CD1c-positive myeloid dendritic cell (primary cell): ENCODE measurements around the gene SLC25A39.
A peak's percentile ranks its signal among the peaks of the same experiment; 100 is the strongest.
"Not testable (repeated sequence)": the region's sequence is repeated elsewhere in the genome, so short reads cannot be mapped to it uniquely, and the experiment has no call there.

Experiments
- DNase-seq: peaks from one replicate; pipeline ENCODE4 v3.0.0-alpha.2; 2016; ENCODE audit errors: extremely low spot score

The SLC25A39 gene, protein sequence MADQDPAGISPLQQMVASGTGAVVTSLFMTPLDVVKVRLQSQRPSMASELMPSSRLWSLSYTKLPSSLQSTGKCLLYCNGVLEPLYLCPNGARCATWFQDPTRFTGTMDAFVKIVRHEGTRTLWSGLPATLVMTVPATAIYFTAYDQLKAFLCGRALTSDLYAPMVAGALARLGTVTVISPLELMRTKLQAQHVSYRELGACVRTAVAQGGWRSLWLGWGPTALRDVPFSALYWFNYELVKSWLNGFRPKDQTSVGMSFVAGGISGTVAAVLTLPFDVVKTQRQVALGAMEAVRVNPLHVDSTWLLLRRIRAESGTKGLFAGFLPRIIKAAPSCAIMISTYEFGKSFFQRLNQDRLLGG

GRCh38 chr17:44324571-44325275 lies at the start of gene SLC25A39:
TSS of gene SLC25A39 (minus strand) at chr17:44324823. CDS start at chr17:44323562, 1,261 bp downstream.
- peak; percentile 98 for DNase-seq

DNA sequence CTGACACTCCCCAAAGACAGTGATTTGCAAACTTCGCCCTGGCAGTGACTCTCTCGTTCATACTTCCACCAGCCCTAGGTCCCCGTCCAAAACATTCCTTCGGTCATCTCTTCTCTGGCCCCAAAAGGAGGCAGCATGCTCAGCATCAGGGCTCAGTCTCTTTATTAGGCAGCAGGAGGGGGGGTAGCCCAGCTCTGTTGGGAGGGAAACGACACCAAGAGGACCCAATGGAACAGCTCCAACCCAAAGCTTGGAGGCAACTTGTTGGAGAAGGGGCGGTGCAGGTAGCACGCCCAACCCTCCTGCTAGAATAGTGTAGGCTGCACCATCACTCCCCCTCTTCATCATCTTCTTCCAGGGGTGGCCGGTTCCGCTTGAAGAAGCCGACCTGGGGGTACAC lies 47.4 kb upstream of the SLC25A39 start:
- no peak for DNase-seq

DNA sequence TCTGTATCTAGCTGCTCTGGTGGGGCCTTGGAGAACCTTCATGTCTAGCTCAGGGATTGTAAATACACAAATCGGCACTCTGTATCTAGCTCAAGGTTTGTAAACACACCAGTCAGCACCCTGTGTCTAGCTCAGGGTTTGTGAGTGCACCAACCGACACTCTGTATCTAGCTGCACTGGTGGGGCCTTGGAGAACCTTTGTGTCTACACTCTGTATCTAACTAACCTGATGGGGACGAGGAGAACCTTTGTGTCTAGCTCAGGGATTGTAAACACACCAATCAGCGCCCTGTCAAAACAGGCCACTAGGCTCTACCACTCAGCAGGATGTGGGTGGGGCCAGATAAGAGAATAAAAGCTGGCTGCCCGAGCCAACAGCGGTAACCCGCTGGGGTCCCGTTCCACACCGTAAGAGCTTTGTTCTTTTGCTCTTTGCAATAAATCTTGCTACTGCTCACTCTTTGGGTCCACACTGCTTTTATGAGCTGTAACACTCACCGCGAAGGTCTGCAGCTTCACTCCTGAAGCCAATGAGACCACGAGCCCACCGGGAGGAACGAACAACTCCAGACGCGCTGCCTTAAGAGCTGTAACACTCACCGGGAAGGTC lies 44.9 kb upstream of the SLC25A39 start:
- DNase-seq, result not testable (repeated sequence)

GRCh38 chr17:44368391-44369243 lies 44.0 kb upstream of the SLC25A39 start:
- DNase-seq, result not testable (repeated sequence)

DNA sequence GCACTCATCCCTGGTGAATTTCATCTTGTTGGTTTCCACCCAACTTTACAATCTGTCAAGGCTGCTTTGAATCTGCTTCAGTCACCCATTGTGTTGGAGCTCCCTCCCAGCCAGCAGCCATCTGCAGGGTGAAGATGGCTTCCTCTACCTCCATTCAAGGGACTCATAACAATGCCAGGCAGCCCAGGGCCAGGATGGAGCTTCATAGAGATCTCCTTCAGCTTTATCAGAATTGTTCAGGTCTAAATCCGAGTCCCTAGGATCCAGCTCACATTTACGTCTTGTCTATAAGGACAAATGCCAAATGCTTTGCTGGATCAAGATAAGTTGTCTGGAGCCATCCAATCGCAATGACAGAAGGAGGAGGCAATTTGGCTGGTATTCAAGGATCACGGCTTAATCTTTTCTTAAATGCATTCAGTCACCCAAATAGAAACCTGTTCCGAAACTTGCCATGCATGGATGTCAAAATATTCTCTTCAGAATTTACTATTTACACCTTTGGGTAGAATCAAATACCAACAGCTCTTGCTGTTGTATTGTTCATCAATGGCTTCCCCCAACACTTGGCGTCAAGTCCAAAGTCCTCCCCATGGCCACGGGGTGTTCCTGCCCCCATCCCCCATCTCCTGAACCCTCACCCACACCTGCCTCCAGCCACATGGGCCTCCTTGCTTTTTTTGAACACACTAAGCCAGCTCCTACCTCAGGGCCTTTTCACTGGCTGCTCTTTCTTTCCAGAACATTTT lies 42.8 kb upstream of the SLC25A39 start:
- no peak for DNase-seq

DNA sequence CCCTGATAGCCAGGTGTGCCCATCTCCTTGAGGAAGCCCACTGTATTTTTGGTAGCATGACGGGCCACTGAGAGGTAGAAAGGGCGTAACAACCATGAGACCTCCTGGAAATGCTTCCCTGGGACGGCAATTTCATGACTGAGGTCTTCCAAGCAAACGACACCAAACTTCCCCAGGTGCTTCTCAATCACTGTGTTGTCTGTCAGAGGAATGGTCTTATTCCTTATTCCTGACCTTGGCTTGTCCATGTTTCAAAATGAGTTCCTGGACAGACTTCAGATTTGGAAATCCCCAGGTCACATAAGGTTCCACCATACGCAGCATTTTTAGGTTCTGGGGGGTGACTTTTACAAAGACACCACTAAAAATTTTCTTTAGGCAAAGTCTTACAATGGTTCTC lies 40.4 kb upstream of the SLC25A39 start:
- not testable (repeated sequence) for DNase-seq

- DNase-seq, result peak; percentile 81
These were observed 39.1 kb upstream of the SLC25A39 start, which contains the start of gene FAM171A2 for GRCh38 chr17:44363613-44364159. TSS of gene FAM171A2 (minus strand) at chr17:44363853. CDS start at chr17:44363714, 139 bp downstream.

- no peak for DNase-seq
These were observed 38.5 kb upstream of the SLC25A39 start for GRCh38 chr17:44362949-44363612.

DNA sequence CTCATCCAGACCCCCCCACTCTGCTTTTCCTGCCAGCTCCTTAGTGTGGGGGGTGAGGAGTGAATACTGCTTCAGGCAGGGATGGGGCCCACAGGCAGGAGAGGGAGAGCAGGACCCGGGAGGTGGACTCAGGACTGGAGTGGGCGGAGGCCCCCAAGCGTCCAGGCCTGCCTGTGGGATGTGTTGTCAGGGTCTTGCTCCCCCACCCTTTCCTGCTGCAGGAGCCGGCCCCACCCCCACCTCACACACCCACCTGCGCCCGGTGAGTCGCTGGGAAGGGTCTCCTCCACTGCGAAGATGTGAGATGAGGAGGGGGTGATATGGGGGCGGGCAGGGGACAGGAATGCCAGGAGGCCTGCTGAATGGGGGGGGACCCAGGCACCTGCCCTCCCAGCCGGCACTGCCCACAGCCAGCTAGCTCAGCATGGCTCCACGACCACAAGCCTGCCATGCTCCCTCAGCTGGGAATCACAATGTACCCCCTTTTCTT lies 37.9 kb upstream of the SLC25A39 start:
- DNase-seq, result no peak

DNA sequence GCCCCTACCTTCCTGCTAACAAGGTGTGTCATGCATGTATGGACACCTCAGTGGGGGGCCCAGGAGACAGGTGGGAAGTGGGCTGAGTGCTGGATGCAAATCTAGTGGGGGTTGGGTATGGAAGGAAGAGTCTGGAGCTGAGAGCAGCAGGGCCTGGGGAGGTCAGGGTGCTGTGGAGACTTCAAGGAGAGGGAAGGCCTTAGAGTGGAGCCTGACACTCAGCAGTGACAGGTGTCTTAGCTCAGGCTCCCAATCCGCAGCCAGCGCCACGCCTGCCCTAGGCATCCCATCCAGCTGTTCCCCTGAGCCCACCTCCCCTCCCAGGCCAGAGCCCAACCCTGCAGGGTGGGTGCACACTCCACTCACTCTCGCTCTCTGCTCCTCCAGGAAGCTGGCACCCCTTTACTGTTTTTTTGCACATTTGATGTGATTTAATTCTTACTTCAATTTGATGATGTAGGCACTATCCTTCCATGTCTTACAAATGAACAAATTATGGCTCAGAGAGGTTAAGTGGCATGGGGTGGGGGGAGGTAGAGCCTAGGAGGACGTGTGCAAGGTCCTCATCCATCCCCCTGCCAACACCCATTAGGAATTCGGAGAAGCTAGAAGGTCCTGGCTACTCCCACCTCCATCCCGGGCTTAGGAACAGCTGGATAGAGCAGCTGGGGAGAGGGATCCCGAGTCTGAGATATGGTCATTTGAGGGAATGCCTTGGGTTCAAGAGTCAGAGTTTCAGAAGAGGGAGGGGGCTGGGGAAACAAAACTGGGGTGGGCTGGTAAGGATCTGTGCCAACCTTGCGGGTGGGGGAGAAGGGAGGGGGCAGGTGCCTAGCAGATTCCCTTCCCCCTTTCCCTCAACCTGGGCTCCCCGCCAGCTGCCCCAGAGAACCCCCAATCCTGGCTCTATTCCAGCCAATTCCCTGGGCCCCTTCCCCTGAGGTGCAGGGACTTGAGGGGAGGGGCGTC lies 37.0 kb upstream of the SLC25A39 start:
- no peak for DNase-seq

GRCh38 chr17:44360826-44361225 lies 36.2 kb upstream of the SLC25A39 start:
- no peak for DNase-seq

GRCh38 chr17:44360144-44360533 lies 35.5 kb upstream of the SLC25A39 start:
- DNase-seq, result no peak

GRCh38 chr17:44359458-44360143 lies 35.0 kb upstream of the SLC25A39 start:
- no peak for DNase-seq

DNA sequence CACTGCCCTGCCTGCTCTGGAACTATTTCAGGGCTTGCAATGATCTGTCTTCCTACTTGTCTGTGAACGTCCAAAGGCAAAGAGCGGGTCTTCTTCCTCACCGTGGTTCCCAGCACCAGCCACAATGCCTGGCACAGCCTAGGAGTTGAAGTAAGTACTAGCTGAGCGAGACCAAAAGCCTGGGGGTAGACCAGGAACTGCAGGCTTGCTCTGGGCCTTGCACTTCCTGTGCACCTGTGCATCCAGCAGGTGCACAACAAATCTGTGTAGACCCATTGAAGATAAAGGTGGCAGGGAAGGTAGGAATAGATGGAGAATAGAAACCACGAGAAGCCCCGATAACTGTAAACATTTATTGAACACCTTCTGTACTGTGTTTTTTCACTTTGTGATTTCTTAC lies 34.4 kb upstream of the SLC25A39 start:
- DNase-seq, result no peak

GRCh38 chr17:44358066-44358465 lies 33.4 kb upstream of the SLC25A39 start:
- no peak for DNase-seq

GRCh38 chr17:44356241-44356640 lies 31.6 kb upstream of the SLC25A39 start:
- DNase-seq, result no peak

DNA sequence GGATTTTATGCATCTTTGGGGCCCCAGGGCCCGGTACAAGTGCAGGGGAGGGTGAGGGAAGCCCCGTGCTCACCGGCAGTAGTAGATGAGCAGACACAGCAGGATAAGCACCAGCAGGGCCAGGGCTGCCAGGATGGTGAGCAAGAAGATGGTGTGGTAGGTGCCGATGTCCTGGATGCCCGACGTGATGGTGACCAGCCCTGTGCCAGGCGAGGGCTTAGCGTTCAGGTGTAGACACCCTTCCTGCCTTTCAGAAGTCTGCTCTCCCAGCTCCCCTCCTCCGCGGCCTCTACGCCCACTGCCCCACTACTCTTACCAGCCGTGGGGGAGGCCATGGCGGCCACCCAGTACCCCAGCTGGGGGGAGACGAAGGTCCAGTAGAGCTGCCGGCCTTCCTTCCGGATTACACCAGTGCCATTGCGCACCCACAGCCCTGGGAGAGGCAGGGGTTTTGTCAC lies 31.0 kb upstream of the SLC25A39 start:
- no peak for DNase-seq
